ENCODE measurements around the gene GDPD5. TPM values are rescaled to one million over a fixed set of nuclear protein-coding genes. Genes with fewer than 3 reads are reported as not detected.

GDPD5 gene
- total RNA-seq, 4 donors from 2014 or later = 9.6 to 52.9 (median 28.2) TPM

- Histone ChIP-seq H3K9me3 (no peaks in the 10 kb centered on the region), H3K36me3 (no peaks in the 10 kb centered on the region), H3K4me3 (no peak overlapping the region), H3K27me3 (no peaks in the 10 kb centered on the region), H3K27ac (no peak overlapping the region), H3K4me1 (no peaks in the 10 kb centered on the region)
- intact Hi-C loops (cut with DNase I; ENCODE audit: low total_unique reads) = loop anchor here (2.0 to 10.0 kb wide), 3 partner anchors 88 to 248 kb away; no protein-coding TSS in a partner anchor
- peak; percentile 71 for DNase-seq
- peak; percentile 90 to 99 (median 94) for TF ChIP-seq CTCF (IDR thresholded peaks at IDR 0.05)
- TF ChIP-seq POLR2A (IDR thresholded peaks at IDR 0.05) = no peak
These were observed 6.7 kb upstream of the GDPD5 start for GRCh38 chr11:75532200-75533048.

- no peak overlapping the region for H3K4me3 ChIP-seq
- H3K27me3 ChIP-seq = no peaks in the 10 kb centered on the region
- TF ChIP-seq CTCF (IDR thresholded peaks at IDR 0.05) = no peak
- TF ChIP-seq POLR2A (IDR thresholded peaks at IDR 0.05) = no peak
- H3K27ac ChIP-seq = no peak overlapping the region
- intact Hi-C loops (cut with DNase I; ENCODE audit: low total_unique reads) = loop anchor here (5.0 to 10.0 kb wide), 2 partner anchors 139 to 247 kb away; no protein-coding TSS in a partner anchor
- no peaks in the 10 kb centered on the region for H3K9me3 ChIP-seq
- no peak for DNase-seq
- H3K36me3 ChIP-seq = no peaks in the 10 kb centered on the region
- H3K4me1 ChIP-seq = no peaks in the 10 kb centered on the region
These were observed 5.6 kb upstream of the GDPD5 start for GRCh38 chr11:75531325-75531724.

- Histone ChIP-seq H3K9me3 (no peaks in the 10 kb centered on the region), H3K4me3 (no peak overlapping the region), H3K27ac (no peak overlapping the region), H3K36me3 (no peaks in the 10 kb centered on the region), H3K27me3 (no peaks in the 10 kb centered on the region), H3K4me1 (no peaks in the 10 kb centered on the region)
- DNase-seq = no peak
- TF ChIP-seq CTCF (IDR thresholded peaks at IDR 0.05) (no peak), POLR2A (IDR thresholded peaks at IDR 0.05) (no peak)
- intact Hi-C loops (cut with DNase I; ENCODE audit: low total_unique reads) = loop anchor here (5.0 to 10.0 kb wide), 2 partner anchors 138 to 246 kb away; no protein-coding TSS in a partner anchor
These were observed 4.8 kb upstream of the GDPD5 start for GRCh38 chr11:75530577-75530976.

- TF ChIP-seq POLR2A (IDR thresholded peaks at IDR 0.05) (no peak), CTCF (IDR thresholded peaks at IDR 0.05) (no peak)
- Histone ChIP-seq H3K4me1 (no peaks in the 10 kb centered on the region), H3K9me3 (no peaks in the 10 kb centered on the region), H3K4me3 (no peak overlapping the region), H3K36me3 (no peaks in the 10 kb centered on the region), H3K27ac (no peak overlapping the region), H3K27me3 (no peaks in the 10 kb centered on the region)
- no peak for DNase-seq
- intact Hi-C loops (cut with DNase I; ENCODE audit: low total_unique reads) = no loop called here
These were observed 2.4 kb upstream of the GDPD5 start for GRCh38 chr11:75527938-75528735.

- no peak overlapping the region for H3K27ac ChIP-seq
- DNase-seq = no peak
- intact Hi-C loops (cut with DNase I; ENCODE audit: low total_unique reads) = no loop called here
- H3K9me3 ChIP-seq = no peaks in the 10 kb centered on the region
- no peaks in the 10 kb centered on the region for H3K4me1 ChIP-seq
- no peak overlapping the region for H3K4me3 ChIP-seq
- H3K27me3 ChIP-seq = no peaks in the 10 kb centered on the region
- no peaks in the 10 kb centered on the region for H3K36me3 ChIP-seq
- TF ChIP-seq POLR2A (IDR thresholded peaks at IDR 0.05) (no peak), CTCF (IDR thresholded peaks at IDR 0.05) (no peak)
These were observed 1.4 kb upstream of the GDPD5 start for GRCh38 chr11:75527130-75527529.

Data from uterus (tissue), 4 donors.